HEK293T (cell line): ENCODE data around the gene PCCB.
"Not testable (repeated sequence)": the region's sequence is repeated elsewhere in the genome, so short reads cannot be mapped to it uniquely, and the experiment has no call there.

ENCODE experiments used
- CTCF ChIA-PET: fragments of 350-600 bp; formaldehyde crosslinking; extraction: SDS; loops from one replicate; lab custom pipeline; 2021; ENCODE audit warnings: antibody characterized with exemption, inconsistent platforms; lab: Yijun Ruan, JAX
- POLR2A ChIA-PET: fragments of 350-600 bp; formaldehyde crosslinking; extraction: SDS; loops from one replicate; lab custom pipeline; 2020; ENCODE audit warnings: antibody characterized with exemption, inconsistent platforms; lab: Yijun Ruan, JAX
- DNase-seq: peaks from one replicate; pipeline ENCODE4 v3.0.0; 2012; ENCODE audit warnings: mixed read lengths; ENCODE audit errors: extremely low spot score
- ARNT ChIP-seq: fragments of 450-650 bp; IDR thresholded peaks from 2 replicates; pipeline ENCODE4 v1.6.1; 2017; ENCODE audit warnings: mild to moderate bottlenecking
- BHLHE40 ChIP-seq: fragments of 450-650 bp; IDR thresholded peaks from 2 replicates; pipeline ENCODE4 v1.6.1; 2016; ENCODE audit warnings: mild to moderate bottlenecking, moderate library complexity, borderline replicate concordance
- CTBP1 ChIP-seq: fragments of 450-650 bp; IDR thresholded peaks from 2 replicates; pipeline ENCODE4 v1.6.1; 2016; ENCODE audit warnings: borderline replicate concordance
- ELF4 ChIP-seq: fragments of 450-650 bp; IDR thresholded peaks from 2 replicates; pipeline ENCODE4 v1.6.1; 2017; ENCODE audit warnings: antibody characterized with exemption
- FOXA1 ChIP-seq: fragments of 450-650 bp; IDR thresholded peaks from 2 replicates; pipeline ENCODE4 v1.6.1; 2016; ENCODE audit warnings: mild to moderate bottlenecking
- FOXK2 ChIP-seq: fragments of 450-650 bp; IDR thresholded peaks from 2 replicates; pipeline ENCODE4 v1.6.1; 2016; ENCODE audit warnings: mild to moderate bottlenecking
- FOXM1 ChIP-seq: fragments of 450-650 bp; IDR thresholded peaks from 2 replicates; pipeline ENCODE4 v1.6.1; 2017; ENCODE audit warnings: mild to moderate bottlenecking, borderline replicate concordance
- HDGF ChIP-seq: fragments of 450-650 bp; IDR thresholded peaks from 2 replicates; pipeline ENCODE4 v1.6.1; 2017; ENCODE audit warnings: antibody characterized with exemption, borderline replicate concordance
- L3MBTL2 ChIP-seq: fragments of 450-650 bp; conservative IDR thresholded peaks from 2 replicates; pipeline ENCODE4 v1.6.1; 2016; ENCODE audit warnings: mild to moderate bottlenecking
- LEF1 ChIP-seq: fragments of 450-650 bp; IDR thresholded peaks from 2 replicates; pipeline ENCODE4 v1.6.1; 2017; ENCODE audit warnings: mild to moderate bottlenecking, borderline replicate concordance
- NFRKB ChIP-seq: fragments of 450-650 bp; IDR thresholded peaks from 2 replicates; pipeline ENCODE4 v1.6.1; 2016; ENCODE audit warnings: mild to moderate bottlenecking, moderate library complexity
- SP1 ChIP-seq: fragments of 450-650 bp; IDR thresholded peaks from 2 replicates; pipeline ENCODE4 v1.6.1; 2017
- SUZ12 ChIP-seq: fragments of 450-650 bp; IDR thresholded peaks from 2 replicates; pipeline ENCODE4 v1.6.1; 2016; ENCODE audit warnings: mild to moderate bottlenecking
- TARDBP ChIP-seq: fragments of 450-650 bp; IDR thresholded peaks from 2 replicates; pipeline ENCODE4 v1.6.1; 2016
- ZNF384 ChIP-seq: fragments of 450-650 bp; IDR thresholded peaks from 2 replicates; pipeline ENCODE4 v1.6.1; 2016
- TF ChIP-seq, protein P1 (sequence below): fragments of 450-650 bp; IDR thresholded peaks from 2 replicates; pipeline ENCODE4 v1.6.1; 2016

The PCCB gene

DNA sequence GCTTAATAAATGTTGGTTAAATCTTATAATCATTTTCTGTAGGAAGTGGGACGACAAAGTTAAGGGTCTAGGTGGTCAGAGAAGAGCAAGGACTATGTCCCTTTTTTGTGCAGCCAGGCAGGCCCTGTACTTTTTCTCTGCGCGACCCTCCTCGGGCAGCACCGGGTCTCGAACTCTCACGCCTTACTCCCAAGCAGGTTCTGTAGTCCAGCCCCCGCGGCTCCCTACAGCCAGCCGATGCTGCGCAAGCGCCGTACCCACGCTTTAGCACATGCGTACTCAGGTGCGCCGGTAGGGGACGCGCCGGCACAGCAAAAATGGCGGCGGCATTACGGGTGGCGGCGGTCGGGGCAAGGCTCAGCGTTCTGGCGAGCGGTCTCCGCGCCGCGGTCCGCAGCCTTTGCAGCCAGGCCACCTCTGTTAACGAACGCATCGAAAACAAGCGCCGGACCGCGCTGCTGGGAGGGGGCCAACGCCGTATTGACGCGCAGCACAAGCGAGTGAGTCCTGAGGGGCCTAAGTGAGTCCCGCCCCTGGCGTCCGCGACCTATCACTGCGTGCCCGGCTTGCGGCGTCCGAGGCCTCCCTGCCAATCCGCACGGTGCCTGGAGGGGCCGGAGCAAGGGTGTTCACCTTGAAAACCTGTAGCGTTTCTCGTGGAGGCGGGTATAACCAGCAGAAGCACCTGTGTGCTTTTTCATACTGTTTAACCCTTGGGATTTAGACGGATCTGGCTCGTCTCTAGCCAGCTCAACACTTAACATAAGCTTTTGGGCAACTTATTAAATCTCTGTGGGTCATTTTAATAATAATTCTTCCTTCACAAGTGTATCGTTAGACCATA lies at the start of gene PCCB:
TSS of gene PCCB (plus strand) at position 282 of the 844 bp plus-strand sequence. CDS start at position 318, 36 bp downstream.
- TF ChIP-seq, protein P1, sequence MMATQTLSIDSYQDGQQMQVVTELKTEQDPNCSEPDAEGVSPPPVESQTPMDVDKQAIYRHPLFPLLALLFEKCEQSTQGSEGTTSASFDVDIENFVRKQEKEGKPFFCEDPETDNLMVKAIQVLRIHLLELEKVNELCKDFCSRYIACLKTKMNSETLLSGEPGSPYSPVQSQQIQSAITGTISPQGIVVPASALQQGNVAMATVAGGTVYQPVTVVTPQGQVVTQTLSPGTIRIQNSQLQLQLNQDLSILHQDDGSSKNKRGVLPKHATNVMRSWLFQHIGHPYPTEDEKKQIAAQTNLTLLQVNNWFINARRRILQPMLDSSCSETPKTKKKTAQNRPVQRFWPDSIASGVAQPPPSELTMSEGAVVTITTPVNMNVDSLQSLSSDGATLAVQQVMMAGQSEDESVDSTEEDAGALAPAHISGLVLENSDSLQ: peak; percentile 59
- no peak for TF ChIP-seq HDGF
- DNase-seq: peak; percentile 94
- ChIA-PET CTCF (interaction anchor here (1.0 to 1.2 kb wide), 2 partner anchors 54 to 173 kb away, joined by 4 read pairs; partner anchors contain the start of gene MSL2), POLR2A (interaction anchor here (2.4 kb wide), 1 partner anchor 53 kb away, joined by 12 read pairs; the partner anchor contains the start of gene MSL2)

DNA sequence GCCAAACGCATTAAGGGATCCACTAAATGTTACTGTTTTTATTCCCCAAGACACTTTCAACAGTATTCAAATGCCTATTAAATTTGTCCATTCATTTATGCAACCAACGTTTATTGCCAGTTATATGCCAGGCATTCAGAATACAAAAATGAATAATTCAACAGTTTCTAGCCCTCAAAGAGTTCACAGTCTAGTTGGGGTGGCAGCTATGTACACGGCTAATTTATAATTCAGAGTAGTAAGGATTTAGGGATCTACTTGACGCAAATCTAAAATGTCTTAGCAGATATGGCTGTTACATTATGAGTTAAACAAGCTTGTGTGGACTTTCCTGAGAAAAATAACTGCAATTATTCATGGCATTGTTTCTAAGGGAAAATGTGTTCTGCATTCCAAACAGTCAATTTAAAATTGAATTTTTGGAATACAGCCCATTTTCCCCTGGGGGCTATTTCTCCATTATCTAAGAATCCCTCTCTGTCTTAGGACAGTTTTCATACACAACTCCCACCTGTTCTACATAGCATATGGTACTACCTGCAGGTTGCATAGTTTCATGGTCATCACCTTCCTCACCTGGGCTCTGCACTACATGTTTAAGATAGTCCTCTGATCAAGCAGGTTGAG lies 42.5 kb upstream of the PCCB start:
- ChIA-PET CTCF (interaction anchor here (0.8 kb wide), 1 partner anchor 13 kb away, joined by 3 read pairs; no protein-coding TSS in a partner anchor), POLR2A (interaction anchor here (1.0 kb wide), 1 partner anchor 10 kb away, joined by 5 read pairs; no protein-coding TSS in a partner anchor)
- TF ChIP-seq FOXA1: no peak
- TF ChIP-seq SUZ12: no peak
- no peak for TF ChIP-seq CTBP1
- TF ChIP-seq NFRKB: no peak
- no peak for TF ChIP-seq ZNF384
- no peak for TF ChIP-seq LEF1
- no peak for TF ChIP-seq TARDBP
- TF ChIP-seq L3MBTL2: no peak
- TF ChIP-seq ARNT: no peak
- DNase-seq: no peak

DNA sequence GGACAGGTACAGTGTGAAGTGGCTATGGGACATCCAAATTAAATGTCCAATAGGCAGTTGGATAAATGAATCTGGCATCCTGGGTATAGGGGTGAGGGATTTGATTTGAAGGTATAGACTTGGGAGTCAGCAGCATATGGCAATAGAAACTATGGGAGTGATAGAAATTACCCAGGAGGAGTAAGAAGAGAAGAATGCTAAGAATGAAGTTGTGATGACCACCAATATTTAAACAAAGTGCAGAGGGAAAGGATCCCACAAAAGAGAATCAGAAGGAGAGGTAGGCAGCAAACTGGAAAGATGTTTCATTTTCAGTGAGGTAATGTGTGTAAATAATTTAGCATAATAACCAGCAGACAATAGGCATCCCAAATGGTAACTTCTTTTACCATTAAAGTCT lies 40.2 kb upstream of the PCCB start:
- TF ChIP-seq FOXK2: no peak
- TF ChIP-seq FOXA1: no peak
- TF ChIP-seq NFRKB: no peak
- no peak for TF ChIP-seq BHLHE40
- POLR2A ChIA-PET: no interaction called here
- CTCF ChIA-PET: no interaction called here
- no peak for DNase-seq

DNA sequence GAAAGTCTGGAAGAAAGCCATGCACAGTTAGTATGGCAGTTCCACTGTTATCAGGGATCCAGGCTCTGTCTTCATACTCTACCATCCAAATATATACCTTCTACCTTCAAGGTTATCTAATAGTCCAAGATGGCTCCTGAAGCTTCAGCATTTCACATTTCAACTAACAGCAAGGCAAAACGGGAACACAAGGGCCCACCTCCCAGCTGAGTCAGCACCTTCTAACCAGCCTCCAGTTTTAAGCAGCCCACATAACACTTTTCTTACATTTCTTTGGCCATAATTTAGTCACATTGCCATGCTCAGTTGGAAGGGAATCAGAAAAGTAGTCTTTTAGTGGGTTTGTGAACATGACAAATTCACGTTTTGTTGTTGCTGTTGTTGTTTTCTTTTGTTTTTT lies 38.6 kb upstream of the PCCB start:
- ChIA-PET POLR2A (no interaction called here), CTCF (no interaction called here)
- DNase-seq: no peak
- TF ChIP-seq, protein P1: no peak
- TF ChIP-seq CTBP1 (no peak), FOXM1 (no peak), BHLHE40 (no peak), ARNT (no peak), SUZ12 (no peak), TARDBP (no peak), LEF1 (no peak), ELF4 (no peak), FOXA1 (no peak), L3MBTL2 (no peak), SP1 (no peak), NFRKB (no peak), HDGF (no peak), FOXK2 (no peak), ZNF384 (no peak)

GRCh38 chr3:136222746-136223145 lies 27.4 kb upstream of the PCCB start:
- CTCF ChIA-PET, POLR2A ChIA-PET, DNase-seq: not testable (repeated sequence)

DNA sequence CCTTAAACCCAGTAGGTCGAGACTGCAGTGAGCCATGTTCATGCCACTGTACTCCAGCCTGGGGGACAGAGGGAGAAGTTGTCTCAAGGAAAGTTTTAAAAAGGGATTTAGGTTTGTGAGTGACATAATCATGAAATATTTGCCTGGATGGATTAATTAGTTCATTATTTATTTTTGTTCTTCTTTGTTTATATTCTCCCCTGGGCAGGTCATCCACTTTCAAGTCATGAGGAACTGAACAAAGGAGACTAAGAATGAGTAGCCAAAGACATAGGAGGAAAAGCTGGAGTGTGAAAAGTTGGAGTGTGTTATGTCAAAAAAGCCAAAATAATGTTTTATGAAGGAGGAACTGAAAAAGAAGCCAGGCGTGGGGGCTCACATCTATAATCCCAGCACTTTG lies 17.7 kb upstream of the PCCB start:
- ChIA-PET CTCF (interaction anchor here (0.7 kb wide), 1 partner anchor 1881 kb away, joined by 9 read pairs; no protein-coding TSS in a partner anchor), POLR2A (no interaction called here)
- TF ChIP-seq NFRKB (no peak), FOXK2 (no peak), SUZ12 (no peak), ZNF384 (no peak), TARDBP (no peak), LEF1 (no peak), SP1 (no peak), HDGF (no peak), ELF4 (no peak), ARNT (no peak), FOXM1 (no peak), FOXA1 (no peak), BHLHE40 (no peak), CTBP1 (no peak), L3MBTL2 (no peak)
- TF ChIP-seq, protein P1: no peak
- no peak for DNase-seq
